HG03135 (cell line): ENCODE data around the gene UBA5.
"Not testable (repeated sequence)": the region's sequence is repeated elsewhere in the genome, so short reads cannot be mapped to it uniquely, and the experiment has no call there.

Experiments used
- ATAC-seq: cut with Tn5 transposase; IDR thresholded peaks from one replicate; pipeline ENCODE4 v1.9.1; 2021; ENCODE audit warnings: mild to moderate bottlenecking, moderate library complexity; ENCODE audit not compliant: unreplicated experiment

The UBA5 gene

GRCh38 chr3:132660052-132660810 is at the start of gene UBA5:
UBA5 (plus strand) TSS chr3:132660329; CDS start chr3:132660538, 209 bp downstream.
- peak; percentile 69 for ATAC-seq

- not testable (repeated sequence) for ATAC-seq
Observed at GRCh38 chr3:132615301-132615700, 44.8 kb upstream of the UBA5 start.

GRCh38 chr3:132615881-132616280 is 44.2 kb upstream of the UBA5 start:
- ATAC-seq = no peak

GRCh38 chr3:132616780-132617179 is 43.3 kb upstream of the UBA5 start:
- ATAC-seq = no peak

GRCh38 chr3:132622148-132622547 is 38.0 kb upstream of the UBA5 start:
- ATAC-seq = no peak

- no peak for ATAC-seq
Observed at GRCh38 chr3:132622761-132623160, 37.4 kb upstream of the UBA5 start.

GRCh38 chr3:132623646-132624045 is 36.5 kb upstream of the UBA5 start:
- ATAC-seq = no peak

GRCh38 chr3:132624790-132625189 is 35.3 kb upstream of the UBA5 start:
- no peak for ATAC-seq

GRCh38 chr3:132625613-132626012 is 34.5 kb upstream of the UBA5 start:
- ATAC-seq = peak; percentile 87

- no peak for ATAC-seq
Observed at GRCh38 chr3:132626955-132627354, 33.2 kb upstream of the UBA5 start.

- ATAC-seq = no peak
Observed at GRCh38 chr3:132628157-132628556, 32.0 kb upstream of the UBA5 start.

GRCh38 chr3:132629928-132630327 is 30.2 kb upstream of the UBA5 start:
- ATAC-seq = no peak

- no peak for ATAC-seq
Observed at GRCh38 chr3:132630612-132631011, 29.5 kb upstream of the UBA5 start.

- no peak for ATAC-seq
Observed at GRCh38 chr3:132635052-132635451, 25.1 kb upstream of the UBA5 start.

- ATAC-seq = no peak
Observed at GRCh38 chr3:132637590-132637989, 22.5 kb upstream of the UBA5 start.

GRCh38 chr3:132638706-132639105 is 21.4 kb upstream of the UBA5 start:
- no peak for ATAC-seq

GRCh38 chr3:132641427-132641826 is 18.7 kb upstream of the UBA5 start:
- ATAC-seq = not testable (repeated sequence)

GRCh38 chr3:132641837-132642538 is 18.1 kb upstream of the UBA5 start:
- ATAC-seq = no peak

- no peak for ATAC-seq
Observed at GRCh38 chr3:132642539-132642847, 17.6 kb upstream of the UBA5 start.

- ATAC-seq = no peak
Observed at GRCh38 chr3:132643366-132643765, 16.8 kb upstream of the UBA5 start.

- ATAC-seq = no peak
Observed at GRCh38 chr3:132645058-132645457, 15.1 kb upstream of the UBA5 start.

- ATAC-seq = no peak
Observed at GRCh38 chr3:132650153-132650552, 10.0 kb upstream of the UBA5 start.
